GDM1 (cell line): ENCODE results near the gene HEXB.
"Not testable (repeated sequence)": the region's sequence is repeated elsewhere in the genome, so short reads cannot be mapped to it uniquely, and the experiment has no call there.

Experiments
- DNase-seq: peaks from one replicate; lab custom pipeline; 2025; lab: John Stamatoyannopoulos, UW

Gene HEXB

DNA sequence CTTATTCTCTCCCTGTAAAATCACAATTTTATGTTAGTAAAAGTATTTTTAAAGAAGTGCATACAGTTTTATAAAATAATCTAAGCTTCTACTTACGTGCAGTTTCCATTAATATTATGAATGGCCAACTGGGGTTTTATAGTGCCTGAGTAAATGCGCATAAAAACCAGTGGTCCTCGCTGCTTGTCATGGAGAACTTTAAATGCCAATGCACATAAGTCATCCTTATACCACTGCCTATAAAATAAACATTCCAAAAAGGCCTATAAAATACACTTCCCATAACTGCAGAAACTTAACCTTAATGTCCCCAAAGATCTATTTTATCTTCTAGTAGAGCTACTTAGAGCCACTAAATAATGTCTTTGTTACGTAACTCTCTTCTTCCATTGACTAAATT, 53.4 kb downstream of the HEXB start:
- DNase-seq, result no peak

DNA sequence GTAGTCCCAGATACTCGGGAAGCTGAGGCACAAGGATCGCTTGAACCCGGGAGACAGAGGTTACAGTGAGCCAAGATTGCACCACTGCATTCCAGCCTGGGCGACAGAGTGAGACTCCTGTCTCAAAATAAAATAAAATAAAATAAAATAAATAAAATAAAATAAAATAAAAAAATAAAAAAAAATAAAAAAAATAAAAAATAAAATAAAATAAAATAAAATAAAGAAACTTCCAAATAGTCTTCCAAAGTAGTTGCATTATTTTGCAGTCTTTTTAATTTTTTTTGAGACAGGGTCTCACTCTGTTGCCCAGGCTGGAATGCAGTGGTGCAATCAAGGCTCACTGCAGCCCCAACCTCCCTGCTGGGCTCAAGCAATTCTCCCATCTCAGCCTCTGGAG, 63.7 kb downstream of the HEXB start:
- DNase-seq, result not testable (repeated sequence)

DNA sequence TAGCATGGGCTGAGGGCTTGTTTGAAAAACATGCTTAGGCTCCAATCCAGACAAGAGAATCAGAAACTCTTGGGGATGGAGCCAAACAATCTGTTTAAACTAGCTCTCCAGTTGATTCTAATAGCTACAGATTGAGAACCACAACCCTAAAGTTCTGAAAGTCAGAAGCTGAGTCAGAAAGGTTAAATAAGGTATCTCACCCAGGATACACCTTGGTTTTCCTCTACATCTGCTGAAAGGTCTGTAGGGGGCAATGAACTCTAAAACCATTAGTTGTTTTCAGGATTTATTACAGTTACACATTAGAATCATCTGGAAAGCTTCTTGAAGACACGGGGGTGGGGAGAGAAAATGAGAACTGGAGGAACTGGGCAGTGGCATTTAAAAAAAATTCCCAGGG, 76.2 kb downstream of the HEXB start:
- DNase-seq, result no peak

DNA sequence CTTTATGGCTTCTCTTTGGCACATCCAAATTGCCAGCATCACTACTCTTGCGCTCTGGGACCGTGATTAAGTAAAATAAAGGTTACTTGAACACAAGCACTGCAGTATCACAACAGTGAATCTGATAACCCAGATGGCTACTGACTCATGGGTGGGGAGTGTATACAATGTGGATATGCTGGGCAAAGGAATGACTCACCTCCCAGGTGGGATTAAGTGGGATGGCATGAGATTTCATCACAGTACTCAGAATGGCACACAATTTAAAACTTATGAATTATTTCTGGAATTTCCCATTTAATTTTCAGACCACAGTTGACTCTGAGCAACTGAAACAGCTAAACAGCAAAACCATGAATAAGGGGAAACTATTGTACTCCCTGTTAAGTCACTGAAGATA, 77.6 kb downstream of the HEXB start:
- no peak for DNase-seq

GRCh38 chr5:74763504-74763903, 78.5 kb downstream of the HEXB start:
- no peak for DNase-seq

DNA sequence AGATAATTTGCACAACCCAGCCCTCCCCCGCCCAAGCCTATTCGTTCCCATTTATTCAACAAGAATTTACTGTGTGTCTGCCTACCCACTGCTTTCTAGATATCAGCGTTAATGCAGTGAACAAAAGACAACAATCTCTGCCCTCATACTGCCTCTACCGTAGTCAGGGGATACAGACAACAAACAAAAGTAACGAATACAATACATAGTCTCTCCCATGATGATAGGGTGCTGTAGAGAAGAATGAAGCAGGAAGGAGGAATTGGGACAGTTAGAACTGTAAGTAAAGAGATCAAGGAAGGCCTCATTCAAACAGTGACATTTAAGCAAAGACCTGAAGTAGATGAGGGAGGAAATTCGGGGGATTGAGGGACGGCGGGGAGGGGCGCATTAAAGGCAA, 80.2 kb downstream of the HEXB start:
- DNase-seq, result no peak

DNA sequence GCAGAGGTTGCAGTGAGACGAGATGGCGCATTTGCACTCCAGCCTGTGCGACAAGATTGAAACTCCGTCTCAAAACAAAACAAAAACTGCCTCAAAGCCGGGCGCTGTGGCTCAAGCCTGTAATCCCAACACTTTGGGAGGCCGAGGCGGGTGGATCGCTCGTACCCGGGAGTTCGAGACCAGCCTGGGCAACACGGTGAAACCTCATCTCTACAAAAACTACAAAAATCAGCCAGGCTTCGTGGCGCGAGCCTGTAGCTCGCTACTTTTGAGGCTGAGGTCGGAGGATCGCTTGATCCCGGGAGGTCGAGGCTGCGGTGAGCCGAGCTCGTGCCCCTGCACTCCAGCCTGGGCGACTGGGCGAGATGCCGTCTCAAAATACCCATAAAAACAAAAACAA, 80.9 kb downstream of the HEXB start:
- DNase-seq, result no peak

- DNase-seq, result no peak
Observed at GRCh38 chr5:74766418-74766848, 81.4 kb downstream of the HEXB start.

GRCh38 chr5:74766849-74767578, 82.0 kb downstream of the HEXB start, which contains the start of the genes GFM2 and NSA2:
GFM2 (minus strand) TSS chr5:74767117; CDS start chr5:74763742, 3,375 bp downstream.
NSA2 (plus strand) TSS chr5:74767249; CDS start chr5:74767361, 112 bp downstream.
- peak; percentile 86 for DNase-seq

GRCh38 chr5:74767579-74767913, 82.5 kb downstream of the HEXB start:
- DNase-seq, result no peak
